HG02610 (cell line): Measurements from ENCODE around the gene ZFAND3.

Source experiments
- ATAC-seq: cut with Tn5 transposase; IDR thresholded peaks from one replicate; pipeline ENCODE4 v1.9.1; 2021; ENCODE audit warnings: mild to moderate bottlenecking, moderate library complexity; ENCODE audit not compliant: unreplicated experiment

Gene ZFAND3

GRCh38 chr6:37965964-37966676 is 146.6 kb downstream of the ZFAND3 start:
- ATAC-seq = peak; percentile 72

GRCh38 chr6:37966801-37967200 is 147.3 kb downstream of the ZFAND3 start:
- ATAC-seq = no peak

GRCh38 chr6:37967651-37968050 is 148.1 kb downstream of the ZFAND3 start:
- no peak for ATAC-seq

DNA sequence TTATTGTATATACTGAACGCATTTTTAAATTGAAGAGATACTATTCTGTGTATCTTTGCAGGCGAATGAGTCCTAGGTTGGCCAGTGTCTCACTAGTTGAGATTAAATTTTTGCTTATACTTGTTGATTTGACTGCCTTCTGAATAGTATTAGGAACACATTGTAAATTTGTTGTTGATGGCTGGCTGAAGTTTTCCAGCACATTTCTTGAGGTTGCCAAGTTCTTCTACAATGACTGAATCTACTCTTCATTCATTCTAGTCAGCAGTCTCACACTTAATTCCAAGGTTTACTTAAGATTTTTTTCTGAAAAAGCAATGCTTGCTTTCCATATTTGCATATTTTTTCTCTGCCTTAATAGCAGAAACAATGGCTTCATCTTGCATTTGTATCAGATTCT is 151.7 kb downstream of the ZFAND3 start:
- no peak for ATAC-seq

DNA sequence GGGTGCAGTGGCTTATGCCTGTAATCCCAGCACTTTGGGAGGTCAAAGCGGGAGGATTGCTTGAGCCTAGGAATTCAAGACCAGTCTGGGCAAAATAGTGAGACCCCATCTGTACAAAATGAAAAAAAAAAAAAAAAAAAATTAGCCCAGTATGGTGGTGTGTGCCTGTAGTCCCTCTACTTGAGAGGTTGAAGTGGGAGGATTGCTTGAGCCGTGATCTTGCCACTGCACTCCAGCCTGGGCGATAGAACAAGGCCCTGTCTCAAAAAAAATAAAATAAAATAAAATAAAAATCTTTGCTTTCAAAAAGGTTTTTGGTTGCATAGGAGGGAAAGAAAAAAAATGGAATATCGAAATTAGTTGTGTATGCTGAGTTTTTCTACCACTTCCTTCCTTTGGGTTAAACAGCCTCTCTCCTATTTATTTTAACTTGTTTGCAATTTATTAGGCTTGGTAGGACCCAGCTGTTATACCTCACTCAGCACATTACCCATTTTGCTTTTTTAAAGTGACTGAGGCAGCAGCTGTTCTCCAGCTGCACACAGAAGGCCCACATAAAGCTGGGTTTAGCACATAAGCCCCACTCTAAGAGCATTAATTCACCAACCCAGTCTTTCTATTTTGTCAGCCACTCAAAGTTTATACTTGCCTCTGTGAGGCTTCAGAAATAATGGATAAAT is 152.3 kb downstream of the ZFAND3 start:
- no peak for ATAC-seq

DNA sequence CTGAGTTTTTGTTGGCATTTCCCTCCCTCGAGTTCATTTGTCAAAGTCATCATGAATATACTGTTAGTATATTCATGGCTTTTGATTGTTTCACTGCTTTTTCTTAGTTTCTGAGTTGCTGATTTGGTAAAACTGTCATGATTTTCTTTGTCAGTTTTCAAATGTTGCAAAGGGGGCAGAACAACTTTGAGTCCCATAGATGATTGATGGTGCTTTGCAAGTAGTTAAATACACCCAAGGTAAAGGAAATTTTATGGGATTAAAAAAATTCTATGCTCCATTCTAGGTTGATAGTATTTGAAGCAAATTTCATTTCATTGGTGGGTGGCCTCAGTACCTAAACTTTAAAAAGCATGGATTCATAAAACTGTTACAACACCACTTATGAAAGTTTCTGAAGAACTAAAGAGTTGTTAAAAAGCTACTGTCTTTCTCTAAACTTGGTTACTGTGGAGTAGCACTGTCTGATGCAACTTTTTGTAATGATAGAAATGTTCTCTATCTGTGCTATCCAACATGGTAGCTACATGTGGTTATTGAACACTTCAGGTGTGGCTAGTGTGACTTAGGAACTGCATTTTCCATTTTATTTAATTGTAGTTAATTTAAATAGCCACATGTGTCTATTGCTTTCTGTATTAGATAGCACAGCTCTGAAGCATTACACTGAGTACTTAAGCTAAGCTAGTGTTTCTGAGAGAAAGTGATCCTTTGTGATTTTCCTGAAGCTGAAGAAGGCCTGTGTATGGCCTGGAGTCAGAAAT is 153.6 kb downstream of the ZFAND3 start:
- no peak for ATAC-seq

GRCh38 chr6:37974381-37974780 is 154.9 kb downstream of the ZFAND3 start:
- ATAC-seq = no peak

DNA sequence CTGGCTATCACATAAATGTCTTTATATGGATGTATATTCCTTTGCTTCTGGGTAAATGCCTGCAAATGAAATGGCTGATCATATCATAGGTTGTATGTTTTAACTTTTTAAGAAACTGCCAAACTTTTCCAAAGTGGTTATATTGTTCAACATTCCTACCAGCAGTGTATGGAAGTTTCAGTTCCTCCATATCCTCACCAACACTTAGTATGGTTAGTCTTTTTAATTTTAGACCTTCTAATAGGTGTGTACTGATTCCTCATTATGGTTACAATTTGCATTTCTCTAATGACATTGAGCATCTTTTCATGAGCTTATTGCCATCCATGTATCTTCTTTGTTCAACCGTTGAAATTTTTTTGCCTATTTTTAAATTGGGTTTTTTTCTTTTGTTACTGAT is 155.4 kb downstream of the ZFAND3 start:
- ATAC-seq = no peak

GRCh38 chr6:37977715-37978114 is 158.2 kb downstream of the ZFAND3 start:
- no peak for ATAC-seq

DNA sequence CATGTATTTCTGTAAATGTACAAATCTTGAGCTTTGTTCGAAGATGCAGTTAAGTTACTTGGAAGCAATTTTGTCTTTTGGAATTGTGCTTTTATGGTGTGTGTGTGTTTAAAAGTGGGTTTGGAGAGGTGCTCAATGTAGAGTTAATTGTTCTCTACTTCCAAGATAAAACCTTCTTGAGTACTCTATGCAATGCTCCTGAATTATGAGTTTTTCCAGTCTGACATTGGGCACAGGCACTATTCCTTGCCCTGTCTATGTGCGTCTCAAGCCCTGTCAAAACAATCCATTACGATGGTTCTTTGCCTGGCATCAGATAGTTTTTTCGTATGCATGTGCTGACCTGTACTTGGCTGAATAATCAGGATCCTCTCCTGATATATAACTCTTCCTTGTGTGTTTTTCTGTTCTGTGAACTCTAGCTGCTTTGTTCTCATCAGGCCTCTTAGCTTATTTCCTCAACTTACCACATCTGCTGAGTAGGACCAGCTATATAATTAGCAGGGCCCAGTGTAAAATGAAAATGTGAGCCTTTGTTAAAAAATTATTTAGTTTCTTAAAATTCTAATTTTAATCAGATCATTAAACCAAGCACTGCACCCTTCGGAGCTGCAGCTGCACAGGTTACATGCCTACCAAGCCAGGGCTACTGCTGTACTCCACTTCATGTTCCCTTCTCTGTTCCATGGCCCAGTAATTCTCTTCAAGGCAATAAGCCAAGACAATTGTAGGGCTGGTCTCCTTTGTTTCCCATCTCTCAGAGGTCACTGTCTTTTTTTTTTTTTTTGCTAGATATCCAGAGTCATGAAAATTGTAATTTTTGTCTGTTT is 160.1 kb downstream of the ZFAND3 start:
- ATAC-seq = no peak

DNA sequence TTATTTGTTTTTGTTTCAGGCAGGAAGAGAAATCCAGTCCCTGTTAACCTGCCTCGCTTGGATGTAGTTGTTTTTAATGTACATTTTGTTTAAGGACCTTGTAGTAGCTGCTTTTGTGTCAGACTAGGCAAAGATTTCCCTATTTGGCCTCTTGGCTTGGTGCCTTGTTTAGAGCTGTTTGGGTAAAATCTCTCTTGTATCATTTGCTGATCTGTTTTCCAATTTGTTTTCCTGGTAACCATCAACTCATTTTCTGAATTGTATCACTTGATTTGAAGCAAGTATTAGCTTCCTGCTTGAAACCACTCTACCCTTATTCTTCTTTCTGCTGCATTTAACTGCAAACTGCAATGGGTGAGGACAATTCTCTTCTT is 160.7 kb downstream of the ZFAND3 start:
- no peak for ATAC-seq

DNA sequence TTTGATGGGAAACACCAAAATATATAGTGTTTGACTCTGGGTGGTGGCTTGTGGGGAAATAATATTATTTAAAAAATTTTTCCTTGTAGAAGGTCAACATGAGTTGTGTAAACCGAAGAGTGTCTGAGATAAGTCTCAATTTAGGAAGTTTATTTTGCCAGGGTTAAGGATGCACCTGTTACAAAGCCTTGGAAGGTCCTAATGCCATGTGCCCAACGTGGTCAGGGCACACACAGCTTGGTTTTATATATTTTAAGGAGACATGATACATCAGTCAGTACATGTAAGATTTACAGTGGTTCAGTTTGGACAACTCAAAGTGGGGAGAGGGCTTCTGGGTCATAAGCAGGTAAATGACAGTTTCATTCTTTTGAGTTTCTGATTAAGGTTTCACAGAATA is 162.1 kb downstream of the ZFAND3 start:
- no peak for ATAC-seq

DNA sequence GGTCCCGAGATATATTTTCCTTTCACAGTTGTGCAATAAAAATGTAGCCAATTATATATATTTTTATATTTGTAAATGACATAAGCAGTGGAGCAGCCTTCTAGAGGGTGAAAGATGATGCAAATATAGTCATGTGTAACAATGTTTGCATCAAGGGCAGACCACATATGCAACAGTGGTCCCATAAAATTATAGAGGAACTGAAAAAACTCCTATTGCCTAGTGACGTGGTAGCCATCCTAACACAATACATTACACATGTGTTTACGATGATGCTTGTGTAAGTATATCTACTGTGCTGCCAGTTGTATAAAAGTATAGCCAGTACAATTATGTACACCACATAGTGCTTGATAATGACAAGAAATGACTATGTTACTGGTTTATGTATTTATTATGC is 162.8 kb downstream of the ZFAND3 start:
- ATAC-seq = no peak

- ATAC-seq = no peak
Measured at GRCh38 chr6:37983720-37984501, 164.4 kb downstream of the ZFAND3 start.

- no peak for ATAC-seq
Measured at GRCh38 chr6:37984578-37984977, 165.1 kb downstream of the ZFAND3 start.

GRCh38 chr6:37985355-37985754 is 165.8 kb downstream of the ZFAND3 start:
- no peak for ATAC-seq

- no peak for ATAC-seq
Measured at GRCh38 chr6:37987018-37987417, 167.5 kb downstream of the ZFAND3 start.

- no peak for ATAC-seq
Measured at GRCh38 chr6:37987559-37987958, 168.0 kb downstream of the ZFAND3 start.

DNA sequence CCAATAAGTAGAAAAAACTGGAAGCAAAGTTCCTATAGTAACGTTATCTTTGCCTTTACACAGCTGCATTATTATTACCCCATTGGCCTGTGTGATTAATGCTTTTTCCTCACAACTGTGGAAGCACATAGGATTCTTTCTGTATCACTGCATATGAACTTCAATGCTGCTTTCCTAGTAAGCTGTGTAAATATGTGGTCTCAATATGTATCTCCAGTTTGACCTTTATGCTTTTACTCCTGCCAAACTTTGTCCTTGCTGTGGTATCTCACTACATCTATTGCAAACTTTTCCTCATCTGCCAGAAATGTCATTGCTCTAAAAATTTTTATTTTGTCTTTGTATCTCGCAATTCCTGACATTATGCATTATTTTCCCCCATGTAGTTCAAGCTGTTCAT is 168.6 kb downstream of the ZFAND3 start:
- ATAC-seq = no peak

DNA sequence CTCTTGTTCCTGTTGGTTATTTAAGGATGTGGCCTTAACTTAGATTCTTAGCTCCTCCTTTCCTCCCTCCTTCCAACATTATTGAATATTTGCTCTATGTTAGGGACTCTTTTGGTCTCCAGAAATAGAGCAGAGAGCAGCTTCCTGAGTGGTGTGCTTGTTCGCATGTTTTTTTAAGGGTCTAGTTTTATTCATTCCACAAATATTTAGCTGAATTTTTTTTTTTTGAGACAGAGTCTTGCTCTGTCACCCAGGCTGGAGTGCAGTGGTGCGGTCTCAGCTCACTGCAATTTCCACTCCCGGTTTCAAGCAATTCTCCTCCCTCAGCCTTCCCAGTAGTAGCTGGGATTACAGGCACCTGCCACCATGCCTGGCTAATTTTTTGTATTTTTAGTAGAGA is 169.2 kb downstream of the ZFAND3 start:
- ATAC-seq = no peak
